ENCODE data around the gene ARL15. TPM values are rescaled to one million over a fixed set of nuclear protein-coding genes. Genes with fewer than 3 reads are reported as not detected.

ARL15 gene
- total RNA-seq, 1 experiment from 2014 or later, result 140 TPM

DNA sequence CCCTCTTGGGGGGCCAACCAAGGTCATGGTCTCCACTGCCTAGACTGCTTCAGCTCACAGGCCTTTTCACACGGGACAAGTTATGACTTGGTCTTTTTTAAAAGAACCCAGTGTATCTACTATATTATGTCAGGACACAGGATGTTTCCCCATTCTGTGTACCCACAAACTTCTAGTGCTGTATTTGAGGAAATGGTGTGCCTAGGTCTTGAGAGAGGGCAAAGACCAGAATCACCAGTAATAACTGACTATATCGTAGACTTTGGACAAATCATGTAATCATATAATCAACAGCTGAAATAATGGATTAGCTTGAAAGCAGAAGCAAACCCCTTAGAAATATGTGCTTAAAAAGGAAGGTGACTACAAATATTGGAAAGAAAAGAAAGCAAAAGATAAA lies 133.3 kb downstream of the ARL15 start:
- no peaks in the 10 kb centered on the region; the same call in 1 of the 2 replicates for H3K4me1 ChIP-seq
- Mint-ChIP-seq H3K27me3 (ENCODE audit: insufficient read depth, unreplicated experiment) (no peaks in the 10 kb centered on the region), H3K4me3 (ENCODE audit: unreplicated experiment) (no peak overlapping the region), H3K27ac (ENCODE audit: unreplicated experiment) (no peak overlapping the region), H3K4me1 (ENCODE audit: low read depth, unreplicated experiment) (no peaks in the 10 kb centered on the region), H3K9me3 (ENCODE audit: unreplicated experiment) (no peaks in the 10 kb centered on the region), H3K36me3 (ENCODE audit: insufficient read depth, unreplicated experiment) (peaks cover 24% of the 10 kb centered on the region)
- TF ChIP-seq, protein P1, sequence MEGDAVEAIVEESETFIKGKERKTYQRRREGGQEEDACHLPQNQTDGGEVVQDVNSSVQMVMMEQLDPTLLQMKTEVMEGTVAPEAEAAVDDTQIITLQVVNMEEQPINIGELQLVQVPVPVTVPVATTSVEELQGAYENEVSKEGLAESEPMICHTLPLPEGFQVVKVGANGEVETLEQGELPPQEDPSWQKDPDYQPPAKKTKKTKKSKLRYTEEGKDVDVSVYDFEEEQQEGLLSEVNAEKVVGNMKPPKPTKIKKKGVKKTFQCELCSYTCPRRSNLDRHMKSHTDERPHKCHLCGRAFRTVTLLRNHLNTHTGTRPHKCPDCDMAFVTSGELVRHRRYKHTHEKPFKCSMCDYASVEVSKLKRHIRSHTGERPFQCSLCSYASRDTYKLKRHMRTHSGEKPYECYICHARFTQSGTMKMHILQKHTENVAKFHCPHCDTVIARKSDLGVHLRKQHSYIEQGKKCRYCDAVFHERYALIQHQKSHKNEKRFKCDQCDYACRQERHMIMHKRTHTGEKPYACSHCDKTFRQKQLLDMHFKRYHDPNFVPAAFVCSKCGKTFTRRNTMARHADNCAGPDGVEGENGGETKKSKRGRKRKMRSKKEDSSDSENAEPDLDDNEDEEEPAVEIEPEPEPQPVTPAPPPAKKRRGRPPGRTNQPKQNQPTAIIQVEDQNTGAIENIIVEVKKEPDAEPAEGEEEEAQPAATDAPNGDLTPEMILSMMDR (IDR thresholded peaks at IDR 0.05; ENCODE audit: insufficient read depth in 1 of 2, low read depth in 1 of 2, low read length in 1 of 2, severe bottlenecking in 1 of 2, unreplicated experiment in 1 of 2), result no peak
- no peaks in the 10 kb centered on the region; the same call in 1 of the 2 replicates for H3K27me3 ChIP-seq (replicated peaks; ENCODE audit: control insufficient read depth, insufficient read depth, low read length)
- intact Hi-C loops (cut with micrococcal nuclease; ENCODE audit: unreplicated experiment), result no loop called here
- ChIA-PET POLR2A (no interaction called here), CTCF (no interaction called here)
- no peaks in the 10 kb centered on the region for H3K9me3 ChIP-seq
- H3K4me3 ChIP-seq (ENCODE audit: low read depth, low read length), result no peak overlapping the region
- DNase-seq, result no peak
- no TSS peak for BruUV-seq (replicated peaks)
- no peaks in the 10 kb centered on the region for H3K36me3 ChIP-seq (ENCODE audit: control insufficient read depth, insufficient read depth, low read length)

DNA sequence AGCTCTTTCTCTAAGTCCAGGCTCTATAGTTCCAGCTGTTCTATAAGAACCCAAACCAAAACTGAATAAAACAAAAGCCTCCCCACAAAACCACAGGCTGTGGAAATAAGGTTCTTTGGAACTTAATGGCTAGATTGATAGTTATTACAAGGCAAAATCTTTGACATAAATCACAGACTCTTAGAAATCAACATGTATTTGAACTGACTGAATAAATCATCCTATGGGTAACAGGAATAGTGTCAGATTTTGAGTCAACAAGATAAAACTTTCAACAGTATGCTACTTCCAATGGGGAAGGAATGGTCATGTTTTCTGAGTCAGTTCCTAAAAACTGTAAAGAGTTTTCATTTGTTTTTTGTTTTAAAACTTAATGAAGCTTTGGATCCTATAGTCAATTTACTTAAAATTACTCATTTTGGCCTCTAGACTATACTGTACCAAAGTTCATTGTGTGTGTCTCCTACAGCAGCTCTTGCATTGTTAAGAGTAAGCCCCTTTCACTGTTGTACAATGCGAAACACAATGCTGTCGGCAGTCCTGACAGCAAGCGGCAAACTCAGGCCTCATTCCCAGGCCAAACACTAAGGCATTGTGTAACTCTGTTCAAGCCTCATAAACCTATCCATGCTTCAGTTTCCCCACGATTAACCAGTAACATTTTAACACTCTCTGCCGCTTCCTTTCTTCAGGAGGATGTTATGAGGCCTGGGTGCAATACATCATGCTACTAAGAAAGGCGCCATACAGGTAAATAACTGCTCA lies 134.1 kb downstream of the ARL15 start:
- H3K27me3 Mint-ChIP-seq (ENCODE audit: insufficient read depth, unreplicated experiment), result no peaks in the 10 kb centered on the region
- H3K4me3 Mint-ChIP-seq (ENCODE audit: unreplicated experiment), result no peak overlapping the region
- DNase-seq, result no peak
- no TSS peak for BruUV-seq (replicated peaks)
- CTCF ChIA-PET, result interaction anchor here (0.7 kb wide), 1 partner anchor 174 kb away, joined by 5 read pairs; no protein-coding TSS in a partner anchor
- peaks cover 25% of the 10 kb centered on the region for H3K36me3 Mint-ChIP-seq (ENCODE audit: insufficient read depth, unreplicated experiment)
- no peaks in the 10 kb centered on the region for H3K9me3 Mint-ChIP-seq (ENCODE audit: unreplicated experiment)
- peak overlapping the region; percentile 9 for H3K27ac Mint-ChIP-seq (ENCODE audit: unreplicated experiment)
- H3K4me1 Mint-ChIP-seq (ENCODE audit: low read depth, unreplicated experiment), result no peaks in the 10 kb centered on the region
- no peaks in the 10 kb centered on the region for H3K9me3 ChIP-seq
- POLR2A ChIA-PET, result no interaction called here
- no peaks in the 10 kb centered on the region; the same call in 1 of the 2 replicates for H3K4me1 ChIP-seq
- no peak overlapping the region for H3K4me3 ChIP-seq (ENCODE audit: low read depth, low read length)
- TF ChIP-seq, protein P1 (IDR thresholded peaks at IDR 0.05; ENCODE audit: insufficient read depth in 1 of 2, low read depth in 1 of 2, low read length in 1 of 2, severe bottlenecking in 1 of 2, unreplicated experiment in 1 of 2), result no peak
- H3K36me3 ChIP-seq (ENCODE audit: control insufficient read depth, insufficient read depth, low read length), result peaks cover 1% of the 10 kb centered on the region; the same call in 1 of the 2 replicates
- intact Hi-C loops (cut with micrococcal nuclease; ENCODE audit: unreplicated experiment), result no loop called here
- H3K27me3 ChIP-seq (replicated peaks; ENCODE audit: control insufficient read depth, insufficient read depth, low read length), result no peaks in the 10 kb centered on the region; the same call in 1 of the 2 replicates

DNA sequence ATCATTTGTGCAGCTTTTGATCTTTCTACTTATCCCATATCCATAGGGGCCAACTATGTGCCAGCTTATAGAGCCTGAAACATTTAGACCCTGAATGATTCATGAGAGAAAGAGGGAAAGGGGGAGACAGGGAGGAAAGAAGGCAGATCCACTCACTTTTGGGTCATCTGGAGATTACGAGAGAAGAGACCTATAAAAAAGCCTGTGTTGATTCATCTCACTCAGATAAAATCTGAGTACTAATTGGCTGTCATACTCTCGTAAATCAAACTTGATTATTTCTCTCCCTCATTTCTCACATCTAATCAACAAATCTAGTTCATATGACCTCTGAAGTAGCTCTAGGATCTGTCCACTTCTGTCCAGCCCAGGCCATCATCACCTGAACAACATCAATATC lies 137.1 kb downstream of the ARL15 start:
- H3K27me3 ChIP-seq (replicated peaks; ENCODE audit: control insufficient read depth, insufficient read depth, low read length), result no peaks in the 10 kb centered on the region; the same call in 1 of the 2 replicates
- H3K4me3 ChIP-seq (ENCODE audit: low read depth, low read length), result no peak overlapping the region
- no peaks in the 10 kb centered on the region for H3K4me1 ChIP-seq
- Mint-ChIP-seq H3K4me3 (ENCODE audit: unreplicated experiment) (no peak overlapping the region), H3K27ac (ENCODE audit: unreplicated experiment) (no peak overlapping the region), H3K4me1 (ENCODE audit: low read depth, unreplicated experiment) (peaks cover 6% of the 10 kb centered on the region), H3K27me3 (ENCODE audit: insufficient read depth, unreplicated experiment) (no peaks in the 10 kb centered on the region), H3K36me3 (ENCODE audit: insufficient read depth, unreplicated experiment) (peaks cover 39% of the 10 kb centered on the region), H3K9me3 (ENCODE audit: unreplicated experiment) (no peaks in the 10 kb centered on the region)
- POLR2A ChIA-PET, result no interaction called here
- H3K36me3 ChIP-seq (ENCODE audit: control insufficient read depth, insufficient read depth, low read length), result peaks cover 4% of the 10 kb centered on the region; the same call in 1 of the 2 replicates
- CTCF ChIA-PET, result no interaction called here
- H3K9me3 ChIP-seq, result no peaks in the 10 kb centered on the region
- TF ChIP-seq, protein P1 (IDR thresholded peaks at IDR 0.05; ENCODE audit: insufficient read depth in 1 of 2, low read depth in 1 of 2, low read length in 1 of 2, severe bottlenecking in 1 of 2, unreplicated experiment in 1 of 2), result no peak
- no peak for DNase-seq
- intact Hi-C loops (cut with micrococcal nuclease; ENCODE audit: unreplicated experiment), result no loop called here
- BruUV-seq (replicated peaks), result no TSS peak

Measured in Caco-2 (cell line).